MM.1S (cell line): Measurements from ENCODE around the gene KDM4C.

ENCODE experiments used
- EZH2 ChIP-seq: fragments of 300-600 bp; sonication (generic); optimal IDR thresholded peaks from 2 replicates; pipeline ENCODE3; 2017; ENCODE audit warnings: low read depth, mild to moderate bottlenecking, antibody characterized with exemption, low read length, mixed read lengths
- TF ChIP-seq, protein P1 (sequence below): fragments of 300-600 bp; sonication (generic); IDR thresholded peaks from 2 replicates; pipeline ENCODE4 v1.5.1; 2016; ENCODE audit warnings: antibody characterized with exemption, low read length, mixed read lengths

DNA sequence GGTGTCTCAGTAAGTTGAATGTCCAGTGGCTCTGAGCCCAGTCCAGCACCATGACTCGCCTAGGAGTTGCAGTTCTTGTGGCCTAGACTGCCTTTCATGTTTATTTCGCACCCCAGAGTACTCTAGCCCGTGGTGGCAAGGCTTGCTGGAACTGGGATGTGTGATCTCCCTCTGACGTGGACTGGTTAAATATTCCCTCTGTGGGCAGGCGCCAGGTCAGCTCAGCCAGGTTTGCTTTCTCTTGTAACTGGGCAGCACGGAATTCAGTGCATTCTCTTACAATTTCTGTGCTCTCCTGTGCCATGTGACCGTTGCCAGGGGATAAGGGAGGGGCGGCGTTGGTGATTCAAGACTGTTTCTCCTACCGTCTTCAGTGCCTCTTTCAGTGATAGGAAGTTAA, 270.8 kb downstream of the KDM4C start:
- TF ChIP-seq, protein P1, sequence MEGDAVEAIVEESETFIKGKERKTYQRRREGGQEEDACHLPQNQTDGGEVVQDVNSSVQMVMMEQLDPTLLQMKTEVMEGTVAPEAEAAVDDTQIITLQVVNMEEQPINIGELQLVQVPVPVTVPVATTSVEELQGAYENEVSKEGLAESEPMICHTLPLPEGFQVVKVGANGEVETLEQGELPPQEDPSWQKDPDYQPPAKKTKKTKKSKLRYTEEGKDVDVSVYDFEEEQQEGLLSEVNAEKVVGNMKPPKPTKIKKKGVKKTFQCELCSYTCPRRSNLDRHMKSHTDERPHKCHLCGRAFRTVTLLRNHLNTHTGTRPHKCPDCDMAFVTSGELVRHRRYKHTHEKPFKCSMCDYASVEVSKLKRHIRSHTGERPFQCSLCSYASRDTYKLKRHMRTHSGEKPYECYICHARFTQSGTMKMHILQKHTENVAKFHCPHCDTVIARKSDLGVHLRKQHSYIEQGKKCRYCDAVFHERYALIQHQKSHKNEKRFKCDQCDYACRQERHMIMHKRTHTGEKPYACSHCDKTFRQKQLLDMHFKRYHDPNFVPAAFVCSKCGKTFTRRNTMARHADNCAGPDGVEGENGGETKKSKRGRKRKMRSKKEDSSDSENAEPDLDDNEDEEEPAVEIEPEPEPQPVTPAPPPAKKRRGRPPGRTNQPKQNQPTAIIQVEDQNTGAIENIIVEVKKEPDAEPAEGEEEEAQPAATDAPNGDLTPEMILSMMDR, result no peak
- TF ChIP-seq EZH2, result no peak
